ENCODE results near the gene DLG5.

DLG5 gene

GRCh38 chr10:77841711-77842375 lies 84.7 kb downstream of the DLG5 start:
- no peak for DNase-seq

GRCh38 chr10:77840636-77841035 lies 85.9 kb downstream of the DLG5 start:
- DNase-seq = no peak

GRCh38 chr10:77837925-77838595 lies 88.5 kb downstream of the DLG5 start:
- DNase-seq = no peak

GRCh38 chr10:77837248-77837924 lies 89.2 kb downstream of the DLG5 start:
- no peak for DNase-seq

- no peak for DNase-seq
Observed at GRCh38 chr10:77836299-77836820, 90.2 kb downstream of the DLG5 start.

- DNase-seq = no peak
Observed at GRCh38 chr10:77835669-77836086, 90.9 kb downstream of the DLG5 start.

- no peak for DNase-seq
Observed at GRCh38 chr10:77834943-77835668, 91.4 kb downstream of the DLG5 start.

- DNase-seq = no peak
Observed at GRCh38 chr10:77834540-77834939, 92.0 kb downstream of the DLG5 start.

- DNase-seq = no peak
Observed at GRCh38 chr10:77833792-77834191, 92.8 kb downstream of the DLG5 start.

GRCh38 chr10:77833225-77833624 lies 93.3 kb downstream of the DLG5 start:
- DNase-seq = no peak

- no peak for DNase-seq
Observed at GRCh38 chr10:77832238-77832637, 94.3 kb downstream of the DLG5 start.

GRCh38 chr10:77829356-77829755 lies 97.2 kb downstream of the DLG5 start:
- no peak for DNase-seq

- no peak for DNase-seq
Observed at GRCh38 chr10:77828377-77828776, 98.2 kb downstream of the DLG5 start.

- DNase-seq = no peak
Observed at GRCh38 chr10:77827366-77827765, 99.2 kb downstream of the DLG5 start.

GRCh38 chr10:77825965-77826364 lies 100.6 kb downstream of the DLG5 start:
- no peak for DNase-seq

GRCh38 chr10:77824908-77825307 lies 101.6 kb downstream of the DLG5 start:
- no peak for DNase-seq

- DNase-seq = no peak
Observed at GRCh38 chr10:77823811-77824542, 102.6 kb downstream of the DLG5 start.

- no peak for DNase-seq
Observed at GRCh38 chr10:77821551-77821950, 105.0 kb downstream of the DLG5 start.

- DNase-seq = no peak
Observed at GRCh38 chr10:77821036-77821435, 105.5 kb downstream of the DLG5 start.

GRCh38 chr10:77820349-77820748 lies 106.2 kb downstream of the DLG5 start:
- no peak for DNase-seq

GRCh38 chr10:77819210-77820112 lies 107.1 kb downstream of the DLG5 start:
- DNase-seq = no peak
